DMS114 treated with DMSO at 0.1 percent for 48 hours (cell line): Measurements from ENCODE around the gene LZTR1.
"Not testable (repeated sequence)": the region's sequence is repeated elsewhere in the genome, so short reads cannot be mapped to it uniquely, and the experiment has no call there.

ENCODE experiments used
- DNase-seq: peaks from one replicate; lab custom pipeline; 2025; ENCODE audit not compliant: unreplicated experiment; lab: John Stamatoyannopoulos, UW

Gene LZTR1

GRCh38 chr22:21032037-21032867, 50.2 kb downstream of the LZTR1 start, which contains the start of gene SLC7A4:
Gene SLC7A4, minus strand, starts transcription at chr22:21032561. Its CDS starts 749 bp downstream, at chr22:21031812.
- DNase-seq, result no peak

- DNase-seq, result no peak
Observed at GRCh38 chr22:21032868-21033688, 51.0 kb downstream of the LZTR1 start.

- DNase-seq, result no peak
Observed at GRCh38 chr22:21033895-21034294, 51.8 kb downstream of the LZTR1 start.

GRCh38 chr22:21034989-21035388, 52.9 kb downstream of the LZTR1 start:
- no peak for DNase-seq

- no peak for DNase-seq
Observed at GRCh38 chr22:21038405-21038804, 56.3 kb downstream of the LZTR1 start.

- DNase-seq, result not testable (repeated sequence)
Observed at GRCh38 chr22:21039158-21039557, 57.1 kb downstream of the LZTR1 start.

GRCh38 chr22:21041937-21042336, 59.8 kb downstream of the LZTR1 start:
- no peak for DNase-seq

GRCh38 chr22:21042978-21043859, 61.1 kb downstream of the LZTR1 start:
- no peak for DNase-seq

- no peak for DNase-seq
Observed at GRCh38 chr22:21043860-21044535, 61.9 kb downstream of the LZTR1 start.

GRCh38 chr22:21044931-21045584, 63.0 kb downstream of the LZTR1 start:
- DNase-seq, result no peak

- peak; percentile 70 for DNase-seq
Observed at GRCh38 chr22:21045585-21046294, 63.6 kb downstream of the LZTR1 start, which contains the start of gene LRRC74B. Gene LRRC74B, plus strand, starts transcription at chr22:21045946. Its CDS starts 41 bp downstream, at chr22:21045987.

GRCh38 chr22:21047035-21047661, 65.1 kb downstream of the LZTR1 start:
- no peak for DNase-seq

GRCh38 chr22:21047730-21048129, 65.6 kb downstream of the LZTR1 start:
- DNase-seq, result no peak

GRCh38 chr22:21048448-21048847, 66.4 kb downstream of the LZTR1 start:
- not testable (repeated sequence) for DNase-seq
